Dedifferentiated amniotic fluid mesenchymal stem cell (primary cell): ENCODE measurements around the gene ADAR.

Experiments
- DNase-seq: peaks from one replicate; pipeline ENCODE4 v3.0.0-alpha.2; 2016; ENCODE audit errors: extremely low spot score

ADAR gene

DNA sequence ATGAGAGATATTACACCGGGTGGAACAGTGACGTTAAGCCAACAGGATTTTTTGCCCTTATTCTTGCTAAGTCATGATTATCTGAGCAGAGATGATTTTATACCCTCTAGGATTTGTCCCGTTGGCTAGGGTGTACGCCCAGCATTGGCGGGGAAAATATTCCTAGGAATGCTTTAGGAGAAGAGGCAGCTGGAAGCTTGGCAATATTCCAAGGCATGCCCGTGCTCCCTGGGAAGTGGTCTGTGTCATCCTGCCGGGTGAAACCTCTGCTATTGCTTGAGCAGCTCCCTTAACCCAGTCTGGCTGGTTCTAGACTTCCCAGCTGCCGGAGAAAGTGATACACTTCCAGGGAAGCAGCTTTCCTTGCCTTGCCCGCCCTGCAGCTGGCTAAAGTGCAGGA is 24.2 kb downstream of the ADAR start:
- no peak for DNase-seq

DNA sequence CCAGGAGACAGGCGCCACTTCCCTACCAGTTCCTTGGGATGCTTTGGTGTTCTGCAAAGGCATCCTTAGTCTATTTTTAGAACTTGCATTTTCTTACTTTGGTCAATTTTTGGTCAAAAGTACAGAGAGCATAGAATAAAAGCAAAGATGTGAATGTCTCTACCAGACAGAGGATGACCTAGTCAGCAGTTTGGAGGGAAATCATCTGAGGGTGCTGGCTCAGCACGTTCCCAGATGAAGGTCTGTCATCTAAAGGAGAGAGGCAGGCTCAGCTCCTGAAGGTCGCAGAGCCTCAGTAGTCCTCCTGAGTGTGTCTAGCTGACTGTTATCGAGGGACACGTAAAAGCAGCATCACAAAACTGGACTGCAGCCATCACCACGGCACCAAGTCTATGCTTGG is 25.1 kb downstream of the ADAR start:
- no peak for DNase-seq

DNA sequence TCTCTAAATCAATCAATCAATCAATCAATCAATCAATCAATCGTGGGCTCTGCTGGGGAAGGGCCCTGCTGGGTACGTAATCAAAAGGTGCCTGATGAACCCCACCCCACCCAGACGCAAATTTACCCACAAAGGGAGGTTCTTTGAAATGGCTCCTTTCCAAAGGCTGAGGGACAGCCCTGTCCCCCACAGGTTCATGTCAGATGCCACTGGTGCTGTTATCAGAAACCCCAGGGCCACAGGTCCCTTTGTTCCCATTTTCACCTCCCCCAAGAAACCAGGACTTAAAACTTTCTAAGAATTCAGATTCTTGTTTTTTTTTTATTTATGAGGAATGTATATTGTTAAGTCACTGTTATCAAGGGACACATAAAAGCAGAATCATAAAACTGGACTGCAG is 26.2 kb downstream of the ADAR start:
- DNase-seq: no peak

DNA sequence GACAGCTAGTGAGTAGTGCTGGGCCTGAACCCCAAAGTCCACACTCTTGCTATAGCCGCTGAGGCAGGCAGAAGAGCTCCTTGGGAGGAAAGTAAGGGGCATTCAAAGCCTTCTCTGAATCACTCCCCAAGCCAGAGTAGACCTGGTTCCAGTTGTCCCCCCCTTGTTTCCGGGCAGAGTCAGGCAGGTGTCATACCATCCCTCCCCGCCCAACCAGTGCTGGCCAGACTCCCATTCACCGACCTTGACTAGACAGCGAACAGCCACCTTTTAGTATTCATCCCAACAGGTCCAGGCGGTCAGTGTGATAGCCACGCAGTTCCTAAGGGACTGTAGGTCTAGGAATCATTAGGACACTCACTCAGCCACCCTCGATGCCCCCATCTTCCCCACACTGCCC is 28.6 kb downstream of the ADAR start:
- DNase-seq: no peak

DNA sequence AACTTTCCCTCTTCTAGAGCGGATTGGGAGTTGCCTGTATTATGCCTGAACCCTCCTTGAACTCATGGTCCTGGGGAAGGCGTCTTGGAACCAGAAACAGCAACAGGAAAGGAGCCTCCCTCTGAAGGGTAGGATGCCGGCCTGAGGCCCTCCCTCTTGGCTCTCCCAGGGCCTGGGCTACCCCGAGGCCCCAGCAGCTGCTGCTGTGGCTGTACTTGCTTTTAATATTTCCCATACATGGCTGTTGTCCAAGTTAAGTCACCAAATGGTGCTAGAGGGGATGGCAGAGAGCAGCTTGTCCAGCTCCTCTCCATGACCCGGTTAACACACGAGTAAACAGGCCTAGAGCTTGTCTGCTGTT is 29.9 kb downstream of the ADAR start:
- no peak for DNase-seq

DNA sequence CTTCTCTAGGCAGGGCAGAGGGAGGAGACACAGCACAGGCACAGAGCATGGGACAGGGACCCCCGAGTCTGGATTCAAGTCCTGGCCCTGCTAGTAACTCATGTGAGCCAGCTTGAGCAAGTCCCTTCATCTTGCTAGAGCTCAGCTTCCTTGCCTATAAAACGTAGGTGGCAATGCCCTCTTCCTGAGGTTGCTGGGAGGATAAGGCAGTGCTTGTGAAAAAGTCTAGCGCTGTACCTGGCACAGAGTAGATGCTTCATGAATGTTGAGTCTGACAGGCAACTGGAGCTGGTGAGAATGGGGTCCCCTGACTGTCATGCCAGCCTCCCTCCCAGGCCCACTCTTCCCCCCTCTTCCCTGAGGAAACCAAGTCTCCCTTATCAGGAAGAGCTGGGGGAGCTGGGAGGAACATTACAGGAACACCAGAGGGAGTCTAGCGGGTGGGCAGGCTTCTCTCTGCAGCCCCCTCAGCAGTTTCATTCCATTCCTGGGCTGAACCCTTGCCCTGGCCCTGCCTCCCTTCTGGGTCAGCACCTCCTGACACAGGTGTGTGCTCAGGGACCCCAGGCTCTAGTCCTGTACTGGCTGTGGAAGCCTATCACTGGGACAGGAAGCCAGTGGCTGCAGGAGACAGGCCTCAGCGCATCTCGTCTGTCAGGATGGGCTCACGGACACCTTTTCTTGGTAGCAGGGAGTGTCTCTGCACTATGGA is 30.5 kb downstream of the ADAR start:
- DNase-seq: no peak

DNA sequence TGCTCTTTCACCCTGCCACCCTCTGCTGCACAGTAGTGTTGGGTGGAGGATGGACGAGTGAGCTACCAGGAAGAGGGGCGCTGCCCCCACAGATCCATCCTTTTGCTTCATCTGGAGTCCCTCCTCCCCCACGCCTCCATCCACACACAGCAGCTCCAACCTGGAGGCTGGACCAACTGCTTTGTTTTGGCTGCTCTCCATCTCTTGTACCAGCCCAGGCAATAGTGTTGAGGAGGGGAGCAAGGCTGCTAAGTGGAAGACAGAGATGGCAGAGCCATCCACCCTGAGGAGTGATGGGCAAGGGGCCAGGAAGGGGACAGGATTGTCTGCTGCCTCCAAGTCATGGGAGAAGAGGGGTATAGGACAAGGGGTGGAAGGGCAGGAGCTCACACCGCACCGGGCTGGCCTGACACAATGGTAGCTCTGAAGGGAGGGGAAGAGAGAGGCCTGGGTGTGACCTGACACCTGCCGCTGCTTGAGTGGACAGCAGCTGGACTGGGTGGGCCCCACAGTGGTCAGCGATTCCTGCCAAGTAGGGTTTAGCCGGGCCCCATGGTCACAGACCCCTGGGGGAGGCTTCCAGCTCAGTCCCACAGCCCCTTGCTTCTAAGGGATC is 31.9 kb downstream of the ADAR start:
- no peak for DNase-seq

DNA sequence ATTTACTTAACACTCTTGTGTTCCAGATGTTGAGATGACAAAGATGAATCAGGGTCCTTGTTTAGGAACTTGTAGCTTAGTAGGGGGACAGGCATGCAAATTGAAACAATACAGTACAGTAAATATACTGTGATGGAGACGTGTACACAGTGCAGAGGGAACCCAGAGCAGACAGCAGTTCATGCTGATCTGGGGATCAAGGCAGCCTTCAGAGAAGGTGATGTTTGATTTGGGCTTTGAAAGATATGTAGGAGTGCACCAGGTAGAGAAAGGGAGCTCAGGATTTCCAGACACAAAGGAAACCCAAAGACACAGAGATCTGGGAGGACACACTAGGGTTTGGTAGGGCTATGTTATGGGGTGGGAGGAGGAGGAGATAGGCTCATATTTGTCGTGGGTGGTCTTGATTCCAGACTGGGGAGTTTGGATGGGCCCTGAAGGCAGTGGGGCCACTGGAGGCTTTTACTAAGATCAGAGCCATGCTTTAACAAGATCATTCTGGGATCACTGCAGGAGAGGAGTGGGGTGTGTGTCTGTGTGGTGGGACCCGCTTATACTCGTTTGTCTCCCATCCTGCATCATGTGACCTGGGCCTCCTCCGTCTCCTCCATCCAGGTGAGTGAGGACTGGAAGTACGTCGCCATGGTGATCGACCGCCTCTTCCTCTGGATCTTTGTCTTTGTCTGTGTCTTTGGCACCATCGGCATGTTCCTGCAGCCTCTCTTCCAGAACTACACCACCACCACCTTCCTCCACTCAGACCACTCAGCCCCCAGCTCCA is 32.6 kb downstream of the ADAR start:
- no peak for DNase-seq

DNA sequence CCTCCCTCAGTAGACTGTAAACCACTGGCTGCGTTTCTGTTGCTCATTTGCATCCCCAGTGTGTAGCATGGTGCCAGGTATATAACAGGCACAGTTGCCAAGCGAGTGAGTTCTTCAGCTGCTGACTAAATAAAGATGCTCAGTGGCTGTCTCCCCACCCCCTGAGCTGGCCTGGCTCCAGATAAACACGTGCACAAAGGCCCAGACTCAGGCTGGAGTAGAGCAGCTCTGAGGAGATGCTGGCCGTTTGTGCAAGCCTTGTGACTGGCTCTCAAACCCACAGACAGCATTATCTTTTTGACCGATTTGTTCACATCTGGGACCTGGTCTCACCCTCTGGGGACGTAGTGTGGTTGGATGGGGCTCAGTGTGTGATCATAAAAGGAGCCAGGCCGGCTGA is 33.3 kb downstream of the ADAR start:
- no peak for DNase-seq

DNA sequence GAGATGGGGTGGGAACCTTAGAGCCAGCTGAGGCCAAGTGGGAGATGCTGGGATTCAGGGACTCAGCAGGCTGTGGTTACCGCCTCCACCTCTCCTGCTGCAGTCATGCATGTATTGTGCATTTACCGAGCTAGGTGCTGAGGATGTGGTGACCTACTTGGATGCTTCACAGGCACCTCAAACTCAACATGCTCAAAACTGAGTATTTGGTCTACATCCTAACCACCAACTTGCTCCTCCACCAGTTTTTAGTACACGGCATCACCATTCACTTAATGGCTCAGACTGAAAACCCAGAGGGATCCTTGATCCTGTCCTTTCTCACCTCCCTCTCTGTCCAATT is 34.8 kb downstream of the ADAR start:
- no peak for DNase-seq

DNA sequence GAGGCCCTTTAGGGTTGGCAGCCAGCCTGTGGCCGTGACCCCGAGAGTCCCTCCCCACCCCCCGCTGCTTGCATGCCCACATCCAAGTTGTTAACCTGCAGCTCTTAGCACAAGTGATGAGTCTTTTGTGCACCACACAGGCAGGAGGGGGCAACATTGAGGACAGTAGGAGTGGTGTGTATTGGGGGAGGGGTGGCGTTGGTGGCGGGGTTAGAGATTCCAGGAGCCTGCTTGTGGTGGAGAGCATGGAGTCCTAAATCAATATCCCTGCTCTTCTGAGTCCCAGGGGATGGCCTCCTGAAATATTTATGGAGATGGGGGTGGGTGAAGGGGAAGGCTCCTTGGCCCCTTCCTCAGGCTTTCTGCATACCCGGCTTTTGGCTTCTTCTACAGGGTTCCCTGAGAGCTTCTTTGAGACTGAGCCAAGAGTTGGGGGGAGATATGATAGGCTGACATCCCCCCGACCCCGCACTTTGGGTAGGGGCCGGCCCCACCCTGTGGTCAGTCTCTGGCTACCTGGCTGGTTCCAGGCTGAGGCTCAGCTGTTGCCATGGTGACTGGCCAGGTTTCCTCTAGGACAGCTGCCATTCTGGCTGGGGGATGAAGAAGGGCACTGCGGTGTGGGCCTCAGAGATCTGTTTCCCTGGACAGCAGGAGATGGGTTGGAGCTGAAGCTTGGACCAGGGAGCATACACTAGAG is 35.4 kb downstream of the ADAR start:
- DNase-seq: no peak

DNA sequence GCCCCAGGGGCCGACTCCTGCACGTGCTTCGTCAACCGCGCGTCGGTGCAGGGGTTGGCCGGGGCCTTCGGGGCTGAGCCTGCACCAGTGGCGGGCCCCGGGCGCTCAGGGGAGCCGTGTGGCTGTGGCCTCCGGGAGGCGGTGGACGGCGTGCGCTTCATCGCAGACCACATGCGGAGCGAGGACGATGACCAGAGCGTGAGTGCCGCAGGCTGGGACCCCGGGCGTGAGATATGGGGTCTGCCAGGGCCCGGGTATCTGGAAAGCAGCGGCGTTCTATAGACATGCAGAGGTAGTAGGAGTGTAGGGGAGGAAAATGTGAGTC is 36.1 kb downstream of the ADAR start:
- DNase-seq: no peak

DNA sequence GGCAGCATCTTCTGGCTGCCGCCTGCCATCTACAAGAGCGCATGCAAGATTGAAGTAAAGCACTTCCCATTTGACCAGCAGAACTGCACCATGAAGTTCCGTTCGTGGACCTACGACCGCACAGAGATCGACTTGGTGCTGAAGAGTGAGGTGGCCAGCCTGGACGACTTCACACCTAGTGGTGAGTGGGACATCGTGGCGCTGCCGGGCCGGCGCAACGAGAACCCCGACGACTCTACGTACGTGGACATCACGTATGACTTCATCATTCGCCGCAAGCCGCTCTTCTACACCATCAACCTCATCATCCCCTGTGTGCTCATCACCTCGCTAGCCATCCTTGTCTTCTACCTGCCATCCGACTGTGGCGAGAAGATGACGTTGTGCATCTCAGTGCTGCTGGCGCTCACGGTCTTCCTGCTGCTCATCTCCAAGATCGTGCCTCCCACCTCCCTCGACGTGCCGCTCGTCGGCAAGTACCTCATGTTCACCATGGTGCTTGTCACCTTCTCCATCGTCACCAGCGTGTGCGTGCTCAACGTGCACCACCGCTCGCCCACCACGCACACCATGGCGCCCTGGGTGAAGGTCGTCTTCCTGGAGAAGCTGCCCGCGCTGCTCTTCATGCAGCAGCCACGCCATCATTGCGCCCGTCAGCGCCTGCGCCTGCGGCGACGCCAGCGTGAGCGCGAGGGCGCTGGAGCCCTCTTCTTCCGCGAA is 36.6 kb downstream of the ADAR start:
- DNase-seq: no peak

DNA sequence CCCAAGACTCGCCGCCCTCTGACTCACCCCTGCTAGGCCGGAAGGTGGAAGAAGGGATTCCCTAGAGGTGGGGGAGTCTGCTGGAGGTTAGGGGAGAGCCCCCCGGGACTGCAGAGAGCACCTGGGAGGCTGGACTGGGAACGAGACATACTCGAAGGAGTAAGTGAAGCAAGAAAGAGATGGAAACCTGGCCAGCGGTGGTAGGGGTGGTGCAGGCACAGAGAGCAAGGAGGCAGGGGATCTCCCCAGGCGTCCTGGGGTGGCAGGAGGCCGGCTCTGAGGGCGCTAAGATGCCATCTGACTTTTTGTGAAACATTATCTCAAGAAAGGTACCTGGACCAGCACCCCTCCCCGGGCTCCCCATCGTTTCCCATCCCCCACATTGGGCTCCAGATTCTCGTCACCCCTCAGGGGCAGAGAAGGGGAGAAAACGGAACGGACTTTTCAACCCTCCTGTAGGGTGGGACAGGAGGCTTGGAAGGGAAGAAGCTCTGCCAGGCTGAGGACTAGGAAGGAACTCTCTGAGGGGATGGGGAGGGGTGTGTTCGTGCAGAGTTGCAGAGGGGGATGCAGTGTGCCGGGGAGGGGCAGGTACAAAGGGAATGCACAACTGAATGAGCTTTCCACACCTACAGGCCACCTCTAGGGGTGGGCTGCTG is 39.7 kb downstream of the ADAR start:
- DNase-seq: no peak

DNA sequence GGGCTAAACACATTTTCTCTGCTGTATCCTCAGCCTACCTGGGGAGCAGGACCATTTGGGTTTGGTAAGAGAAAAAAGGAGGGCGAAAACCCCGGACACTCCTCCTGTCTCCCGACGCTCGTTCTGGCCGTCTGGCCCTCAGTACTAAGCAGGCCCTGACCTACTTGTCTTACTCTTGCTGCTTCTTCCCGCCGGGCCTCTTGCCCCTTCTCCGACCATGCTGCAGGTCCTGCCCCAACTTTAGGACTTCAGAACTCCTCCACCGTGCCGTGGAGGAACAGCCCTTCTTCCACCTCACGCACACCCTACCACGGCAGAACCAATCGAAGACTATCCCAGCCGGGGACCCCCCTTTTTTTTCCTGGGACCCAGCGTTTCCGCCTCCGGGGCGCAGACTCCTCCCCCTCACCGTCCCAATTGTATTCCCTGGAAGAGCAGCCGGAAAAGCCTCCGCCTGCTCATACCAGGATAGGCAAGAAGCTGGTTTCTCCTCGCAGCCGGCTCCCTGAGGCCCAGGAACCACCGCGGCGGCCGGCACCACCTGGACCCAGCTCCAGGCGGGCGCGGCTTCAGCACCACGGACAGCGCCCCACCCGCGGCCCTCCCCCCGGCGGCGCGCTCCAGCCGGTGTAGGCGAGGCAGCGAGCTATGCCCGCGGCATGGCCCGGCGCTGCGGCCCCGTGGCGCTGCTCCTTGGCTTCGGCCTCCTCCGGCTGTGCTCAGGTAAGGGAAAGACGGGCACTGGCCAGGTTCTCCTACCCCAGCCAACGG is 40.4 kb downstream of the ADAR start, which contains the start of gene CHRNB2:
Gene CHRNB2 (plus strand): TSS at position 393 of the 771 bp plus-strand sequence. CDS start 267 bp downstream, at position 660.
- no peak for DNase-seq

DNA sequence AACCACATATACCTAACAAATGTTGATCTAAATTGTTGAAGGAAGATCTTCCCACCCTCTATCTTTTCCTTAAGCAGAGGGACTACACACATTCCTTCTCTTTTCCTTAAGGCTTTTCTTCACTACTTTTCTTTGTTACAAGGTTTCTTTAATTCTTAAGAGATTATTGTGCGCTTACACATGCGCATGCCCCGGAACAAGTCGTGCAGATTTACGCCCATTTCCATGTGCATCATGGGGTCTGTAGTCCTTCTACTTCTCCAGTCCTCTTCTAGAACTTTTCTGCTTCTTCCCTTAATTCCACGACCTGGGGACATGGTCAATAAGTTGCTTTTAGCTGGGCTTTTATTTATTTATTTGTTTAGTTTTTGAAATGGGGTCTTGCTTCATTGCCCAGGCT is 42.1 kb downstream of the ADAR start:
- no peak for DNase-seq

DNA sequence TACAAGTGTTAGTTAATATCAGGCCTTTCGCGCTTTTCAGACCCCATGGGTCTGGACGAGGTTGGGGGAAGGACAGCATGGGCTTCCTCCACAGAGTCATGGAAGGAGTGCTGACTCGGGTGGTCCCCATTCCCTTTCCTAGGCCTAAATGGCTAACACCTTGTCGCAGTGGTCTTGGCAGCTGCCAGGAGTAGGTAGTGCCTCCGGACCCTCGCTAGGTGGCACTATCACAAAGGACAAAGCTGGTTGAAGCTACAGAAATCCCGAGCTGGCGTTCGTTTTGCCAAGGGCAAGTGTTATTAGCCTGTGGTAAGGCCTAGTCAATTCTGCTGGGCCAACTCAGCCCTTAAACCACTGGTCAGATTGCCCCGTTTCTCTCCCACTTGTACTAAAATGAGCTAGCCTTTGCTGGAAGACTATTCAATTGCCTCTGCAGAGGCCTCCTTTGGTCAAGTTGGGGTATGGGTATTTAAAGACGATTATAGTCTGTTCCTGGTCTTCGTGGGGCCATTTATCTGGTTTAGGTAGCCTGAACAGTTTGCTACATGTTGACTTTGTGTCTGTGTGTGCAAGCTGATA is 48.4 kb downstream of the ADAR start:
- DNase-seq: peak; percentile 94

DNA sequence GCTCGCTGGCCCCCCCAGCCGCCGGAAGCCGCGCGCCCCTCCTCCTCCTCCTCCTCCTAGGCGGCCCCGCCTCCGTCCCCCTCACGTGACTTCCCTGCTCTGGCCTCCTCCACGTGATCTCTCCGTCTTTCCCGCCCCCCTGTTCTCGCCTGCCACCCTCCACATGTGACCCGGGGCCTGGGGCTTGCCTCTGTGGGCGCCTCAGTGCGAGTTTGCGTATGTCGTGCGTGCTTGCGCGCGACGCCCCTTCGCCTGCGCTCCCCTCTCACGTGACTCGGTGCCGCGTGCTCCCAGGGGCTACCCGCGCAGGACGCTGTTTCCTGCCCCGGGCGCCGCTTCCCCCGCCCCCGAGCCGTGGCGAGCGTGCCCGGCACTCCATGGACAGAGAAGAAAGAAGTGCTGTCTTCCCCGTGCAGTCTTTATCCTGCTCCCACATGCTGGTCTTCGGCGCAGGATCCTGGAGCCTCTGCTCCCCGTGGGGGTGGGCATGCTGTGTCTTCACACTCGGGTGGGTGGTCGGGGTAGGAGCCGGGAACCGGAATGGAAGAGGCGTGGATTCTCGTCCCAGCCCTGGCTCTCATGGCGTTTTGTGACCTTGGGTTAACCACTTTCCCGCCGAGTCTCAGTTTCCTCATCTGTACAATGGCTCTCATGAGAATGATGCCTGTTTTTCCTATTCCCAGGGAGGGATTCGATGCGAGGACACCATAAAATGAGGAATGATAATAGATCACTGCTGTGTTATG is 49.1 kb downstream of the ADAR start:
- DNase-seq: peak; percentile 98

DNA sequence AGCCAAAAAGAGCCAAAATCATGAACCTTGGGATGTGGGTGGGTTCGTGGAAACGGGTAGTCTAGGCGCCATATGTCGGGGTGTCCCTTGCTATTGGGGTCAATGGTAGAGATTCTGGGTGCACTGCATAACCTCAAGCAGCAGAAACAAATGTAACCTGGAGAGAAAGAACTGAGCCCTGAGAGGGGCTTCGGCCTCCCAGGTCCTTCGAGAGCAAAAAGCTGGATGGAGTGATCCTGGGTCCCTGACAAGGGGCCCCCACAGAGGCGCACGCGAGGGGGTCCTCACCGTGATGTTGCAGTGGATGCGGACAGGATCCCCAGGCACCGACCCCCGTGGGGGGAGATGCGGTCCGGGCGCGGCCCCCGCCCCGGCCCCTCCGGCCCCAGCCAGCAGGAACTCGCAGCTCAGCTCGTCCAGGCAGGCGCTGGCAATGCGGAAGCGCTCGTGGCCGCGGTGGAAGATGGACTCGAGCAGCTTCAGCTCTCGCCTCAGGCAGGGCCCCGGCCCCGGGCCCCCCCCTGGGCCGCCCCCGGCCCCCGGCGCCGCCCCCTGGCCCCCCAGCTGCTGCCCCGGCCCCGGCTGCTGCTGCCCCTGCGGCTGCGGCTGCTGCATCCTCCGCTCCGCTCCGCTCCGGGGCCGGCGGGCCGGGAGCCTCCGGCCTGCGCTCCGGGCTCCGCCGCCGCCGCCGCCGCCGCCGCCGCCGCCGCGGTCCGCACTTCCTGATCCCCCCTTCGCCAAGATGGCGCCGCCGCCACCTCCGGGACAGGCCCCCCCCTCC is 49.9 kb downstream of the ADAR start, which contains the start of gene UBE2Q1:
Gene UBE2Q1 (minus strand): TSS at position 724 of the 781 bp plus-strand sequence. CDS start 109 bp downstream, at position 615.
- no peak for DNase-seq
